ENCODE measurements around the gene INTS12.

GRCh38 chr4:105652286-105652888, 56.1 kb downstream of the INTS12 start:
- no peak for TF ChIP-seq CTCF (IDR thresholded peaks at IDR 0.05)
- no peak for TF ChIP-seq POLR2A (IDR thresholded peaks at IDR 0.05)

All from testis (tissue), 2 donors.